Measurements from ENCODE around the gene RYR2. TPM values are rescaled to one million over a fixed set of nuclear protein-coding genes. Genes with fewer than 3 reads are reported as not detected.
A peak's percentile ranks its signal among the peaks of the same experiment; 100 is the strongest.

Gene RYR2
- total and polyA plus RNA-seq, 2 of the 8 experiments (the other 6 are each of a cell fraction or from before 2014, with no cell fraction given), result 1.3 to 4.4 TPM

DNA sequence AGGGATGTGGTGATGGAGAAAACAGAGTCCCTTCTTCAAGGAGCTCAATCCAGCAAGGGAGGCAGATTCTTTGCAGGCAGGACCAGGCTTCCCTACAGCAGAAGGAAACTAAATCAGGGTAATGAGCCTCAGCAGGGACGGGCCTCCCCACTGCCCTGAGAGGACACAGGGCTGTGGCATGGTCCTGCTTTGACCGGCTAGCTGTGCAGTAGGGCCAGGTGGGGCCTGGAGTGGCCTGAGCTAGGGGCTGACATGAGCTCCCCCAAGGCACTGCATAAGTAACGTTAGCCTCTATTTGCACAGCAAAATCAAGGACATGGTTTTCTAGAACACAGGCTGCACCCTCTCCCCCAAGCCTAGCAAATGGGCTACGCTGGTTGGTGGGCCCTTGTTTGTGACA lies 162.9 kb downstream of the RYR2 start:
- H2BK12ac ChIP-seq (ENCODE audit: low read depth, low read length), result no peak overlapping the region
- peak overlapping the region; percentile 90 for H3K14ac ChIP-seq (ENCODE audit: insufficient read length)
- H3K79me1 ChIP-seq (ENCODE audit: low read depth, low read length), result no peaks in the 10 kb centered on the region; the same call in 1 of the 2 replicates
- POLR2A ChIA-PET (ENCODE audit: partially characterized antibody), result no interaction called here
- DNase-seq (ENCODE audit: low read depth in 1 of 2, low spot score in 2 of 2) (no peak), FAIRE-seq (no peak)
- H3K27me3 ChIP-seq (replicated peaks in 1 of 4; ENCODE audit: control insufficient read depth in 3 of 4, extremely low read depth in 1 of 4, insufficient read depth in 3 of 4, low read length in 3 of 4), result no peaks in the 10 kb centered on the region
- H3K79me2 ChIP-seq (ENCODE audit: control insufficient read depth in 1 of 2, insufficient read depth in 2 of 2, low read length in 2 of 2), result peaks cover 2 to 3% of the 10 kb centered on the region in 2 experiments; a peak in 2 of 4 replicates
- no peak overlapping the region for H4K8ac ChIP-seq (ENCODE audit: extremely low read depth, insufficient read depth, low read length)
- H2BK20ac ChIP-seq (ENCODE audit: low read length), result no peak overlapping the region
- whole genome bisulfite sequencing, 2 experiments (ENCODE audit: extremely low coverage in 1 of 2, insufficient coverage in 1 of 2, insufficient read length in 1 of 2, insufficient replicate concordance in 2 of 2, low coverage in 1 of 2, low lambda C conversion rate in 2 of 2, missing lambda C conversion rate in 1 of 2), result 92% methylated on average over 4 of the region's 4 CpGs; no CpG with 5 or more reads in 1 of the 2 experiments
- H3K4me2 ChIP-seq (ENCODE audit: insufficient read depth in 1 of 2, low read depth in 2 of 2, low read length in 2 of 2), result no peak overlapping the region
- H2BK120ac ChIP-seq (replicated peaks; ENCODE audit: low read depth, low read length), result no peak overlapping the region
- H3K9ac ChIP-seq (replicated peaks in 1 of 4; ENCODE audit: extremely low read depth in 1 of 4, low read depth in 3 of 4, low read length in 3 of 4), result no peak overlapping the region
- no peak overlapping the region for H2BK15ac ChIP-seq (ENCODE audit: low read length)
- H3K4me3 ChIP-seq (ENCODE audit: extremely low read depth in 1 of 4, insufficient read depth in 2 of 4, low read depth in 3 of 4, low read length in 4 of 4), result no peak overlapping the region
- H4K20me1 ChIP-seq (replicated peaks in 1 of 2; ENCODE audit: control insufficient read depth in 1 of 2, insufficient read depth in 2 of 2, low read length in 2 of 2), result no peaks in the 10 kb centered on the region
- H2BK5ac ChIP-seq (ENCODE audit: low read depth, low read length), result no peak overlapping the region; the same call in 1 of the 2 replicates
- no peak overlapping the region for H3K18ac ChIP-seq (ENCODE audit: extremely low read depth, low read length)
- no peak overlapping the region for H3K23ac ChIP-seq (ENCODE audit: insufficient read length)
- H3K27ac ChIP-seq (ENCODE audit: low read depth, low read length), result no peak overlapping the region
- no peak overlapping the region for H4K5ac ChIP-seq (ENCODE audit: insufficient read length, low read depth, low read length)
- no peaks in the 10 kb centered on the region for H3K9me3 ChIP-seq (ENCODE audit: insufficient read depth in 2 of 2, low read depth in 1 of 2, low read length in 1 of 2)
- H2AK5ac ChIP-seq (ENCODE audit: low read depth, low read length), result no peak overlapping the region
- CTCF ChIA-PET (ENCODE audit: partially characterized antibody), result interaction anchor here (1.2 kb wide), 1 partner anchor 10 kb away, joined by 3 read pairs; no protein-coding TSS in a partner anchor
- no peak overlapping the region for H2AFZ ChIP-seq (ENCODE audit: low read length)
- H4K91ac ChIP-seq (replicated peaks; ENCODE audit: insufficient read length, low read length), result no peak overlapping the region
- no peak overlapping the region for H3K56ac ChIP-seq (replicated peaks; ENCODE audit: insufficient read length, low read depth, low read length)
- H3K4ac ChIP-seq (replicated peaks; ENCODE audit: insufficient read length, low read depth, low read length), result no peak overlapping the region
- H3K36me3 ChIP-seq (ENCODE audit: control insufficient read depth in 2 of 4, insufficient read depth in 4 of 4, low read length in 3 of 4), result no peaks in the 10 kb centered on the region
- H3K4me1 ChIP-seq (replicated peaks in 1 of 4; ENCODE audit: control insufficient read depth in 3 of 4, insufficient read depth in 4 of 4, low read length in 3 of 4), result no peaks in the 10 kb centered on the region; a peak in 1 of 7 replicates
- H3K23me2 ChIP-seq (ENCODE audit: low read depth, low read length), result no peaks in the 10 kb centered on the region
- TF ChIP-seq CHD2 (IDR thresholded peaks at IDR 0.05; ENCODE audit: low read length) (no peak), GABPA (IDR thresholded peaks at IDR 0.05; ENCODE audit: borderline replicate concordance, insufficient read depth, low read length) (no peak), CEBPB (IDR thresholded peaks at IDR 0.05; ENCODE audit: low read depth, low read length) (no peak), RBBP5 (IDR thresholded peaks at IDR 0.05; ENCODE audit: borderline replicate concordance, low read depth, low read length) (no peak), GTF2F1 (IDR thresholded peaks at IDR 0.05; ENCODE audit: borderline replicate concordance, low read depth, low read length) (no peak), MAFK (IDR thresholded peaks at IDR 0.05; ENCODE audit: low read depth, low read length) (no peak), TEAD4 (IDR thresholded peaks at IDR 0.05; ENCODE audit: low read depth, low read length) (no peak), CHD1 (IDR thresholded peaks at IDR 0.05; ENCODE audit: low read depth, low read length) (no peak), CREB1 (IDR thresholded peaks at IDR 0.05) (no peak), EZH2 (IDR thresholded peaks at IDR 0.05; ENCODE audit: low read depth, low read length, severe bottlenecking) (no peak)
- TF ChIP-seq, protein P1, sequence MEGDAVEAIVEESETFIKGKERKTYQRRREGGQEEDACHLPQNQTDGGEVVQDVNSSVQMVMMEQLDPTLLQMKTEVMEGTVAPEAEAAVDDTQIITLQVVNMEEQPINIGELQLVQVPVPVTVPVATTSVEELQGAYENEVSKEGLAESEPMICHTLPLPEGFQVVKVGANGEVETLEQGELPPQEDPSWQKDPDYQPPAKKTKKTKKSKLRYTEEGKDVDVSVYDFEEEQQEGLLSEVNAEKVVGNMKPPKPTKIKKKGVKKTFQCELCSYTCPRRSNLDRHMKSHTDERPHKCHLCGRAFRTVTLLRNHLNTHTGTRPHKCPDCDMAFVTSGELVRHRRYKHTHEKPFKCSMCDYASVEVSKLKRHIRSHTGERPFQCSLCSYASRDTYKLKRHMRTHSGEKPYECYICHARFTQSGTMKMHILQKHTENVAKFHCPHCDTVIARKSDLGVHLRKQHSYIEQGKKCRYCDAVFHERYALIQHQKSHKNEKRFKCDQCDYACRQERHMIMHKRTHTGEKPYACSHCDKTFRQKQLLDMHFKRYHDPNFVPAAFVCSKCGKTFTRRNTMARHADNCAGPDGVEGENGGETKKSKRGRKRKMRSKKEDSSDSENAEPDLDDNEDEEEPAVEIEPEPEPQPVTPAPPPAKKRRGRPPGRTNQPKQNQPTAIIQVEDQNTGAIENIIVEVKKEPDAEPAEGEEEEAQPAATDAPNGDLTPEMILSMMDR (IDR thresholded peaks at IDR 0.05; ENCODE audit: control extremely low read depth in 1 of 3, insufficient read depth in 1 of 3, low read depth in 1 of 3, low read length in 3 of 3), result no peak
- TF ChIP-seq, protein P2, sequence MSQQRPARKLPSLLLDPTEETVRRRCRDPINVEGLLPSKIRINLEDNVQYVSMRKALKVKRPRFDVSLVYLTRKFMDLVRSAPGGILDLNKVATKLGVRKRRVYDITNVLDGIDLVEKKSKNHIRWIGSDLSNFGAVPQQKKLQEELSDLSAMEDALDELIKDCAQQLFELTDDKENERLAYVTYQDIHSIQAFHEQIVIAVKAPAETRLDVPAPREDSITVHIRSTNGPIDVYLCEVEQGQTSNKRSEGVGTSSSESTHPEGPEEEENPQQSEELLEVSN (IDR thresholded peaks at IDR 0.05), result no peak
